Measurements from ENCODE around the gene LY6G6F. TPM values are rescaled to one million over a fixed set of nuclear protein-coding genes. Genes with fewer than 3 reads are reported as not detected.

LY6G6F gene
- total RNA-seq, 1 experiment from 2014 or later, result not detected

DNA sequence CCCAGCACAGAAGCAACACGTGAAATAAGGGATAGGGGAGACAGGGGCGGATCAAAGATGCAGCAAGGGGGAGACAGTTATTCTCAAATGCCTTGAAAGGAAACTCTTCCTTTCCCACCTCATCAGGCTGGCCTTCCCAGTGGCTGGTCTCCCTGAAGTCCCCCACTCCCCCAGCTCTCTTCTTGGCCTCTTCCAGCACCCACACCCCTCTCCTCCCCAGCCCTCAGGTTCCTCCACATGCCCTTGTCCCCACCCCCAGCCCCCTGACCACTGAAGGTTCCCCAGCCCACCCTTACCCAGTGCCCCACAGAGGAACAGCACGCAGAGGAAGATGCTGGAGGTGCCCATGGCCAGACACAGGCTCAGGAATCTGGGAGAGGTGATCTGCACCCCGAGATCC, 6.8 kb downstream of the LY6G6F start:
- Mint-ChIP-seq H3K27ac (ENCODE audit: low read depth, unreplicated experiment) (no peak overlapping the region), H3K4me3 (ENCODE audit: unreplicated experiment) (no peak overlapping the region), H3K27me3 (ENCODE audit: insufficient read depth, unreplicated experiment) (no peaks in the 10 kb centered on the region), H3K36me3 (ENCODE audit: insufficient read depth, unreplicated experiment) (no peaks in the 10 kb centered on the region), H3K4me1 (ENCODE audit: insufficient read depth, unreplicated experiment) (peaks cover 12% of the 10 kb centered on the region), H3K9me3 (ENCODE audit: unreplicated experiment) (no peaks in the 10 kb centered on the region)
- CTCF ChIA-PET, result interaction anchor here (0.5 to 1.5 kb wide), 3 partner anchors 16 to 81 kb away, joined by 4 to 5 read pairs (median 4); partner anchors contain the start of gene DDAH2
- DNase-seq (ENCODE audit: unreplicated experiment), result no peak
- intact Hi-C loops (cut with micrococcal nuclease), result no loop called here
- TF ChIP-seq, protein P1, sequence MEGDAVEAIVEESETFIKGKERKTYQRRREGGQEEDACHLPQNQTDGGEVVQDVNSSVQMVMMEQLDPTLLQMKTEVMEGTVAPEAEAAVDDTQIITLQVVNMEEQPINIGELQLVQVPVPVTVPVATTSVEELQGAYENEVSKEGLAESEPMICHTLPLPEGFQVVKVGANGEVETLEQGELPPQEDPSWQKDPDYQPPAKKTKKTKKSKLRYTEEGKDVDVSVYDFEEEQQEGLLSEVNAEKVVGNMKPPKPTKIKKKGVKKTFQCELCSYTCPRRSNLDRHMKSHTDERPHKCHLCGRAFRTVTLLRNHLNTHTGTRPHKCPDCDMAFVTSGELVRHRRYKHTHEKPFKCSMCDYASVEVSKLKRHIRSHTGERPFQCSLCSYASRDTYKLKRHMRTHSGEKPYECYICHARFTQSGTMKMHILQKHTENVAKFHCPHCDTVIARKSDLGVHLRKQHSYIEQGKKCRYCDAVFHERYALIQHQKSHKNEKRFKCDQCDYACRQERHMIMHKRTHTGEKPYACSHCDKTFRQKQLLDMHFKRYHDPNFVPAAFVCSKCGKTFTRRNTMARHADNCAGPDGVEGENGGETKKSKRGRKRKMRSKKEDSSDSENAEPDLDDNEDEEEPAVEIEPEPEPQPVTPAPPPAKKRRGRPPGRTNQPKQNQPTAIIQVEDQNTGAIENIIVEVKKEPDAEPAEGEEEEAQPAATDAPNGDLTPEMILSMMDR (IDR thresholded peaks at IDR 0.05; ENCODE audit: unreplicated experiment), result no peak
- POLR2A ChIA-PET, result interaction anchor here (0.5 to 2.1 kb wide), 3 partner anchors 10 to 49 kb away, joined by 3 to 8 read pairs (median 5); partner anchors contain the start of genes ABHD16A and GPANK1
- no TSS peak for BruUV-seq (replicated peaks)

GRCh38 chr6:31713991-31714684, 7.5 kb downstream of the LY6G6F start:
- TF ChIP-seq, protein P1 (IDR thresholded peaks at IDR 0.05; ENCODE audit: unreplicated experiment), result no peak
- no peak overlapping the region for H3K4me3 Mint-ChIP-seq (ENCODE audit: unreplicated experiment)
- intact Hi-C loops (cut with micrococcal nuclease), result no loop called here
- no peaks in the 10 kb centered on the region for H3K36me3 Mint-ChIP-seq (ENCODE audit: insufficient read depth, unreplicated experiment)
- DNase-seq (ENCODE audit: unreplicated experiment), result no peak
- no peaks in the 10 kb centered on the region for H3K27me3 Mint-ChIP-seq (ENCODE audit: insufficient read depth, unreplicated experiment)
- BruUV-seq (replicated peaks), result no TSS peak
- CTCF ChIA-PET, result interaction anchor here (0.5 to 1.5 kb wide), 4 partner anchors 16 to 172 kb away, joined by 3 to 5 read pairs (median 4); partner anchors contain the start of gene DDAH2
- POLR2A ChIA-PET, result interaction anchor here (2.1 kb wide), 1 partner anchor 11 kb away, joined by 8 read pairs; the partner anchor contains the start of gene ABHD16A
- no peak overlapping the region for H3K27ac Mint-ChIP-seq (ENCODE audit: low read depth, unreplicated experiment)
- peaks cover 12% of the 10 kb centered on the region for H3K4me1 Mint-ChIP-seq (ENCODE audit: insufficient read depth, unreplicated experiment)
- no peaks in the 10 kb centered on the region for H3K9me3 Mint-ChIP-seq (ENCODE audit: unreplicated experiment)

GRCh38 chr6:31715022-31715958, 8.6 kb downstream of the LY6G6F start, which contains the start of gene LY6G6D:
LY6G6D (plus strand) TSS chr6:31715348; CDS start chr6:31715356, 8 bp downstream.
- no TSS peak for BruUV-seq (replicated peaks)
- Mint-ChIP-seq H3K36me3 (ENCODE audit: insufficient read depth, unreplicated experiment) (no peaks in the 10 kb centered on the region), H3K27ac (ENCODE audit: low read depth, unreplicated experiment) (no peak within 1 kb of the TSS), H3K4me1 (ENCODE audit: insufficient read depth, unreplicated experiment) (peaks cover 15% of the 10 kb centered on the region), H3K27me3 (ENCODE audit: insufficient read depth, unreplicated experiment) (no peaks in the 10 kb centered on the region), H3K4me3 (ENCODE audit: unreplicated experiment) (no peak within 1 kb of the TSS), H3K9me3 (ENCODE audit: unreplicated experiment) (no peaks in the 10 kb centered on the region)
- TF ChIP-seq, protein P1 (IDR thresholded peaks at IDR 0.05; ENCODE audit: unreplicated experiment), result no peak
- intact Hi-C loops (cut with micrococcal nuclease), result no loop called here
- CTCF ChIA-PET, result interaction anchor here (0.7 to 1.2 kb wide), 4 partner anchors 12 to 55 kb away, joined by 3 to 4 read pairs (median 3); partner anchors contain the start of gene ABHD16A
- DNase-seq (ENCODE audit: unreplicated experiment), result no peak
- POLR2A ChIA-PET, result interaction anchor here (0.7 to 2.1 kb wide), 4 partner anchors 12 to 19 kb away, joined by 3 to 8 read pairs (median 4); partner anchors contain the start of genes ABHD16A and DDAH2
